GM12891 (cell line): ENCODE data around the gene RPL27.
A peak's percentile ranks its signal among the peaks of the same experiment; 100 is the strongest.

Experiments used
- POLR2A ChIP-seq: IDR thresholded peaks from 2 replicates; pipeline ENCODE4 v1.6.1; 2011; ENCODE audit warnings: low read depth, low read length, control low read depth
- POLR2AphosphoS5 ChIP-seq: IDR thresholded peaks from 2 replicates; pipeline ENCODE4 v1.6.1; 2011; ENCODE audit warnings: low read depth, low read length, control low read depth

DNA sequence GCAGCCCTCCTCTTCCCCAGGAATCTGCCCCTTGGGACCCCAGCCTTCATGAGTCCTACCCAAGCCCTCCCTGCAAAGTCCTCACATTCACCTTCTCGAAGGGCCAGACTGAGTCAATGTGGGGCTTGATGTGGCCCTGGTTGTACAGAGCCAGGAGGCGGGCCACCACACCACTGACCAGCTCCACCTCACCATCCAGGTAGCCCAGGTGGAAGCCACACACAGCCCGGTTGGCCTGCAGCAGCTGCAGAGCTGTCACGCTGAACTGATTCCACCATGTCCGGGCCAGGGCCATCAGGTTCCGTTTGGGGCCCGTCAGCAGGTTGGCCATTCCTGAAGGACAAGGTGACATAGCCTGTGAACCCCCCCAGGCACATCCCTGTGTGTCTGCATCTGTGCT, 18.0 kb downstream of the RPL27 start:
- TF ChIP-seq POLR2AphosphoS5 (peak; percentile 38), POLR2A (no peak)
